ENCODE results near the gene FEZ2.

- no peak for TF ChIP-seq EP300 (IDR thresholded peaks at IDR 0.05; ENCODE audit: borderline replicate concordance in 1 of 2, control insufficient read depth in 1 of 2, low read depth in 2 of 2, low read length in 2 of 2)
- TF ChIP-seq REST (IDR thresholded peaks at IDR 0.05; ENCODE audit: low read depth, low read length): no peak
- no peak for TF ChIP-seq JUND (IDR thresholded peaks at IDR 0.05; ENCODE audit: low read depth, low read length)
- TF ChIP-seq KAT2A (conservative IDR thresholded peaks at IDR 0.05; ENCODE audit: control insufficient read depth, low read depth, low read length): no peak
- no peak for TF ChIP-seq EGR1 (IDR thresholded peaks at IDR 0.05; ENCODE audit: borderline replicate concordance in 1 of 2, low read depth in 2 of 2, low read length in 2 of 2)
- TF ChIP-seq NRF1 (conservative IDR thresholded peaks at IDR 0.05; ENCODE audit: low read depth, low read length): no peak
- no peak for TF ChIP-seq SUZ12 (IDR thresholded peaks at IDR 0.05; ENCODE audit: unreplicated experiment)
- no peak for TF ChIP-seq NFXL1 (IDR thresholded peaks at IDR 0.05; ENCODE audit: borderline replicate concordance)
- no peak for TF ChIP-seq USF1 (IDR thresholded peaks at IDR 0.05; ENCODE audit: borderline replicate concordance, extremely low read length, insufficient read depth, low read depth, low read length)
These were observed 44.3 kb downstream of the FEZ2 start for GRCh38 chr2:36553683-36554082.

All from GM12878 (cell line).